Astrocyte of the cerebellum (primary cell): ENCODE measurements around the gene BICD2.

Experiments used
- DNase-seq: peaks from one replicate; pipeline ENCODE4 v3.0.0-alpha.2; 2011; ENCODE audit warnings: low read depth
- H3K4me3 ChIP-seq: 2 replicates; pipeline ENCODE4 v1.5.1; 2011; ENCODE audit warnings: mild to moderate bottlenecking, low read depth, low read length, moderate library complexity
- in situ Hi-C: cut with HindIII; loops from 2 replicates; pipeline ENCODE4 v1.10.0; 2017; ENCODE audit warnings: low sequenced_read_pairs
- TF ChIP-seq, protein P1 (sequence below): IDR thresholded peaks from 2 replicates; pipeline ENCODE4 v1.5.1; 2012; ENCODE audit warnings: low read length, low read depth, moderate library complexity, mild to moderate bottlenecking; ENCODE audit errors: missing control alignments

BICD2 gene

GRCh38 chr9:92759446-92759845 lies 5.2 kb downstream of the BICD2 start:
- no peak overlapping the region for H3K4me3 ChIP-seq
- no peak for DNase-seq
- in situ Hi-C loops, result no loop called here
- TF ChIP-seq, protein P1, sequence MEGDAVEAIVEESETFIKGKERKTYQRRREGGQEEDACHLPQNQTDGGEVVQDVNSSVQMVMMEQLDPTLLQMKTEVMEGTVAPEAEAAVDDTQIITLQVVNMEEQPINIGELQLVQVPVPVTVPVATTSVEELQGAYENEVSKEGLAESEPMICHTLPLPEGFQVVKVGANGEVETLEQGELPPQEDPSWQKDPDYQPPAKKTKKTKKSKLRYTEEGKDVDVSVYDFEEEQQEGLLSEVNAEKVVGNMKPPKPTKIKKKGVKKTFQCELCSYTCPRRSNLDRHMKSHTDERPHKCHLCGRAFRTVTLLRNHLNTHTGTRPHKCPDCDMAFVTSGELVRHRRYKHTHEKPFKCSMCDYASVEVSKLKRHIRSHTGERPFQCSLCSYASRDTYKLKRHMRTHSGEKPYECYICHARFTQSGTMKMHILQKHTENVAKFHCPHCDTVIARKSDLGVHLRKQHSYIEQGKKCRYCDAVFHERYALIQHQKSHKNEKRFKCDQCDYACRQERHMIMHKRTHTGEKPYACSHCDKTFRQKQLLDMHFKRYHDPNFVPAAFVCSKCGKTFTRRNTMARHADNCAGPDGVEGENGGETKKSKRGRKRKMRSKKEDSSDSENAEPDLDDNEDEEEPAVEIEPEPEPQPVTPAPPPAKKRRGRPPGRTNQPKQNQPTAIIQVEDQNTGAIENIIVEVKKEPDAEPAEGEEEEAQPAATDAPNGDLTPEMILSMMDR, result no peak

DNA sequence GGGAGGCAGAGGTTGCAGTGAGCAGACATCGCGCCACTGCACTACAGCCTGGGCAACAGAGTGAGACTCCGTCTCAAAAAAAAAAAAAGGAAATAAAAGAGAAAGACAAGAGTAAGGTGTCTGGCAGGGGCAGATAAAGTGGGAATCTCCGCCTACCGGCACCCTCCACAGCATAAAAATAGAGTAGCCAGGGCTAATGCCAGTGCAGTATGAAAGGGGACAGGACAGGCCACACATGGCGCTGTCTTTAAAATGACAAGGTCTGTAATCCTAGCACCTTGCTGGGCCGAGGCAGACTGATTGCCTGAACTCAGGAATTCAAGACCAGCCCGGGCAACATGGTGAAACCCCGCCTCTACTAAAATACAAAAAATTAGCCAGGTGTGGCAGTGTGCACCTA lies 7.8 kb downstream of the BICD2 start:
- in situ Hi-C loops, result no loop called here
- DNase-seq, result no peak
- TF ChIP-seq, protein P1, result no peak
- no peak overlapping the region for H3K4me3 ChIP-seq

- TF ChIP-seq, protein P1, result no peak
- in situ Hi-C loops, result no loop called here
- DNase-seq, result no peak
- no peak overlapping the region for H3K4me3 ChIP-seq
Observed at GRCh38 chr9:92754091-92754745, 10.4 kb downstream of the BICD2 start.

DNA sequence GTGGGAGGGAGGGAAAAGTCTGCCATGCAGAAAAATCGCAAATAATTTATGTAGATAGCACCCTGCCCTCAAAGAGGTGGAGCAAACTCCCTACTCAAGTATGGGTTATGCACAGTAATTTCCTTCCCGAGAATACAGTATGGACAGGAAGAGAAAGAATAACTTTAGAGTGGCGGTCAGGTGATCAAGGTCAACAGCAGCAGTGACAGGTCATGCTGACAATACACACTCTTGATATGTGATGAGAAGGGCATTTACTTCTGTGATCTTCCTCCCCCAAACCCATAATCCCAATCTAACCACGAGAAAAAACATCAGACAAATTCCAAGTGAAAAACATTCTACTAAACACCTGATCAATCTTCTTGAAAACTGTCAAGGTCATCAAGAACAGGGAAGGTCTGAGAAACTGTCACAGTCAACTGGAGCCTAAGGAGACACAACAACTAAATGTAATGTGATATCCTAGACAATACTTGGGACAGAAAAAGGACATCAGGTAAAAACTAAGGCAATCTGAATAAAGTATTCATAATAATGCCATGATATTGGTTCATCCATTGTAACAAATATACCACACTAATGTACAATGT lies 11.7 kb downstream of the BICD2 start:
- TF ChIP-seq, protein P1, result no peak
- H3K4me3 ChIP-seq, result no peak overlapping the region
- DNase-seq, result no peak
- in situ Hi-C loops, result no loop called here

- H3K4me3 ChIP-seq, result no peak overlapping the region
- DNase-seq, result no peak
- in situ Hi-C loops, result no loop called here
- TF ChIP-seq, protein P1, result no peak
Observed at GRCh38 chr9:92749934-92750315, 14.7 kb downstream of the BICD2 start.

- DNase-seq, result no peak
- in situ Hi-C loops, result no loop called here
- TF ChIP-seq, protein P1, result no peak
- H3K4me3 ChIP-seq, result no peak overlapping the region
Observed at GRCh38 chr9:92749071-92749933, 15.3 kb downstream of the BICD2 start.
